Right kidney (tissue), 9 donors: ENCODE data around the gene DPY19L3.
"Not testable (repeated sequence)": the region's sequence is repeated elsewhere in the genome, so short reads cannot be mapped to it uniquely, and the experiment has no call there.

Experiments used
- DNase-seq: peaks from one replicate; pipeline ENCODE4 v3.0.0-alpha.2; 2016
- long read RNA-seq, 8 donors: transcript quantifications; one replicate each; lab custom pipeline, GENCODE V29; 2026

DPY19L3 gene
- long read RNA-seq, donor 1, full-length matches to known transcripts: 5 of 5 reads
- long read RNA-seq, donor 1, partial matches to known transcripts: 0 of 5 reads
- long read RNA-seq, donor 1, other reads (novel, unspliced or antisense): 0 of 5 reads
- long read RNA-seq, donor 2, full-length matches to known transcripts: 2 of 2 reads
- long read RNA-seq, donor 2, partial matches to known transcripts: 0 of 2 reads
- long read RNA-seq, donor 2, other reads (novel, unspliced or antisense): 0 of 2 reads
- long read RNA-seq, donor 3: 0 reads
- long read RNA-seq, donor 4, full-length matches to known transcripts: 4 of 4 reads
- long read RNA-seq, donor 4, partial matches to known transcripts: 0 of 4 reads
- long read RNA-seq, donor 4, other reads (novel, unspliced or antisense): 0 of 4 reads
- long read RNA-seq, donor 5, full-length matches to known transcripts: 3 of 3 reads
- long read RNA-seq, donor 5, partial matches to known transcripts: 0 of 3 reads
- long read RNA-seq, donor 5, other reads (novel, unspliced or antisense): 0 of 3 reads
- long read RNA-seq, donor 6, full-length matches to known transcripts: 5 of 5 reads
- long read RNA-seq, donor 6, partial matches to known transcripts: 0 of 5 reads
- long read RNA-seq, donor 6, other reads (novel, unspliced or antisense): 0 of 5 reads
- long read RNA-seq, donor 7: 0 reads
- long read RNA-seq, donor 8, full-length matches to known transcripts: 1 of 1 reads
- long read RNA-seq, donor 8, partial matches to known transcripts: 0 of 1 reads
- long read RNA-seq, donor 8, other reads (novel, unspliced or antisense): 0 of 1 reads

- DNase-seq: peak; percentile 97
Observed at GRCh38 chr19:32405431-32406160, at the start of gene DPY19L3. DPY19L3 (plus strand) TSS chr19:32405770; CDS start chr19:32408254, 2,484 bp downstream.

GRCh38 chr19:32357720-32358119 is 47.9 kb upstream of the DPY19L3 start:
- no peak for DNase-seq

GRCh38 chr19:32358321-32358720 is 47.2 kb upstream of the DPY19L3 start:
- no peak for DNase-seq

GRCh38 chr19:32359581-32359980 is 46.0 kb upstream of the DPY19L3 start:
- no peak for DNase-seq

GRCh38 chr19:32361574-32362317 is 43.8 kb upstream of the DPY19L3 start:
- no peak for DNase-seq

- no peak for DNase-seq
Observed at GRCh38 chr19:32362318-32362691, 43.3 kb upstream of the DPY19L3 start.

GRCh38 chr19:32363175-32363574 is 42.4 kb upstream of the DPY19L3 start:
- DNase-seq: no peak

- no peak for DNase-seq
Observed at GRCh38 chr19:32363632-32364031, 41.9 kb upstream of the DPY19L3 start.

GRCh38 chr19:32364040-32364439 is 41.5 kb upstream of the DPY19L3 start:
- no peak for DNase-seq

- no peak for DNase-seq
Observed at GRCh38 chr19:32367063-32367462, 38.5 kb upstream of the DPY19L3 start.

- DNase-seq: no peak
Observed at GRCh38 chr19:32367948-32368536, 37.5 kb upstream of the DPY19L3 start.

- DNase-seq: no peak
Observed at GRCh38 chr19:32368787-32369186, 36.8 kb upstream of the DPY19L3 start.

- no peak for DNase-seq
Observed at GRCh38 chr19:32372726-32373517, 32.6 kb upstream of the DPY19L3 start.

GRCh38 chr19:32373585-32374295 is 31.8 kb upstream of the DPY19L3 start:
- DNase-seq: peak; percentile 19

GRCh38 chr19:32374362-32374761 is 31.2 kb upstream of the DPY19L3 start:
- not testable (repeated sequence) for DNase-seq

- DNase-seq: not testable (repeated sequence)
Observed at GRCh38 chr19:32377088-32377487, 28.5 kb upstream of the DPY19L3 start.

GRCh38 chr19:32380269-32380668 is 25.3 kb upstream of the DPY19L3 start:
- no peak for DNase-seq

GRCh38 chr19:32387701-32388392 is 17.7 kb upstream of the DPY19L3 start:
- DNase-seq: no peak

GRCh38 chr19:32388393-32388855 is 17.1 kb upstream of the DPY19L3 start:
- no peak for DNase-seq
